NCI-H2227 (cell line): ENCODE data around the gene TBC1D4.
A peak's percentile ranks its signal among the peaks of the same experiment; 100 is the strongest.

Experiments
- DNase-seq: peaks from one replicate; lab custom pipeline; 2025; ENCODE audit not compliant: unreplicated experiment; lab: John Stamatoyannopoulos, UW

TBC1D4 gene

GRCh38 chr13:75418997-75419396 is 63.0 kb downstream of the TBC1D4 start:
- no peak for DNase-seq

DNA sequence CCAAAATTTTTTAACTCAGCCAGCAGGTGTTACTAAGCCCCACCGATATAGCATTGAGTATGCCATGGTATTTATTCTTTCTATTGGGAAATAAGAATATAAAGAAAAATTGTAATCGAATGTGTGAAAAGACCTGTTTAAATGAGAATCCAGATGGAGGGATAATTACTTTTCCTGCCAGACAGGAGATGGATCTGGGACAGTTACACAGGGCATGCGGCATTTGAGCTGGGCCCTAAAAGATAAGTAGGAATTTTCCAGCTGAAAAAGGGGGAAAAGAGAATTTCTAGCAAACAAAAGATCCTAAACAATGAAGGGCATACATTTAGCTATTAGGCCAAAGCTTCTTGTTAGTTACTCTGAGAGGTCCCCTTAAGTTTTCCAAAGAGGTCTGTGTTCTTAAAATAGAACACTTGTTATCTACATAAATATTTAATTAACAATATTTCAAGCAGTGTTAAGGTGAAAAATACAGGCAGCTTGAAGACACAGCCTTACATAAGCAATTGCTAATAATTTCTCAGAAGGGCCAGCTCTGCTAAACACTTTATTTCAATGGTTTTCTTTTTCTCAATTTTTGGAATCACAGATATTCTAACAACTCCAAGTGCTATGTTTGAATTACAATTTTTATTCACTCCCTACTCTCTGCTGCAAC is 63.7 kb downstream of the TBC1D4 start:
- no peak for DNase-seq

- no peak for DNase-seq
Measured at GRCh38 chr13:75417656-75418055, 64.3 kb downstream of the TBC1D4 start.

DNA sequence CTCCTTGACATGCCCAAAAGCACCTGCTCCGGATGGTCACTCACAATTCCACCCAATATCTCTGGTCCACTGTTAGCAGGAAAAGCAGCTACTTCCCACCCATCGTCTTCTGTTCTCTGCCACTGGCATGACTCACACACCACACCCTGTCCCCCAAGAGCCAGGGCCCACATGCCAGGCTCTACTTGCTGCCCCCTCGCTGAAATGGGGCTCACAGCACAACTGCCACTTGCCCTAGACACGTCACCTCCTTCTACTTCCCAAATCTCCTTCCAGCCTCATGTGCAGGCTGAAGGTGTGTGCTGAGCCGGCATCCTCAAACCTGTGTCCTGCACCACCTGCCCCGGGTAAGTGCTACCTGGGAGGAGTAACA is 65.0 kb downstream of the TBC1D4 start:
- DNase-seq: no peak

- DNase-seq: no peak
Measured at GRCh38 chr13:75416327-75417011, 65.5 kb downstream of the TBC1D4 start.

DNA sequence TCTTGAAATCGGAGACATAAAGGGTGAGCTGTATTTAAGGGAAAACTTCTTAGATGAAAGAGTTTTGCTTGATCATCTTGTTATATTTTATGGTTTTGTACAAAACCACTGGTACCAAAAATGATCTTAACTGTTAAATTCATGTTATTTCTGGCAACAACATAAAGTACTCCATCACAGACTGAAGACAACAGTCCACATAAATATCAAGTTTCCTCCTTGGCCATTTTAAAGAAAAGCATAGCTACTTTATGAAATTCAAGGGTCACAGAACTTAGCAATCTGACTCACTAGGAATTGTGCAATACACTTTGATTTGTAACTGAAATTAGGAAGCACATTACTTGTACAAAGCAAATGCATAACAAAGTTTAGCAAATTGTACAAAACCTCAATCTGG is 66.3 kb downstream of the TBC1D4 start:
- no peak for DNase-seq

- no peak for DNase-seq
Measured at GRCh38 chr13:75415171-75415570, 66.8 kb downstream of the TBC1D4 start.

GRCh38 chr13:75414036-75414827 is 67.7 kb downstream of the TBC1D4 start:
- no peak for DNase-seq

- DNase-seq: no peak
Measured at GRCh38 chr13:75411924-75412537, 69.9 kb downstream of the TBC1D4 start.

DNA sequence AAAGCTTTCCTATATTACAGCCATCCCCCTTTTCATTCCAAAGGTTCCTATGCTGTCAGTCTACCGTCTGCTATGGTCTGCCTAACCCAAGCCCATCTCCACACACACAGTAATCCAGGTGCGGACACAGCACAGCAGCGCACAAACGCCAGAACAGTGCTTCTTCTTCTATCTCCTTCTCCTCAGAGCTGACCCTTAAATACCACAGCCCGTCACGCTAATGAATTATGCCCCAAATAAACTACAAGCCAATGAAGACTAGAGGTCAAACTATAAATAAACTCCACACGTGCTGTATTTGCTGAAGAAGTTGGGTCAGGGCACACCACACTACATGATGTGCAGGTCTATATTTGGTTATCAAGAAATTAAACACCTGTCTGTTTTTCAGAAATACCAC is 71.8 kb downstream of the TBC1D4 start:
- DNase-seq: no peak

DNA sequence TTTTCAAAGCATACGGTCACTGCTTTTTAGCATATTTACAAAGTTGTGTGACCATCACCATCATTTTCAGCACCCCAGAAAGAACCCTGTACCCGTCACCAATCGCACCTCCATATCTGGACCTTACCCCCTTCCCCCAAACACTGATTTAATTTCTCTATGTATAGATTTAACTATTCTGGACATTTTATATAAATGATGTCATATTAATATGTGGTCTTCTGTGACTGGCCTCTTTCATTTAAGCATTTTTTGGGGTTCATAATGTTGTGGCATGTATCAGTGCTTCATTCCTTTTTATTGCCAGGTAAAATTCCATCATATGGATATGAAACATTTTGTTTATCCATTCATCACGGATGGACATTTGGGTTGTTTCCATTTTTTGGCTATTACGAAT is 74.0 kb downstream of the TBC1D4 start:
- DNase-seq: no peak

GRCh38 chr13:75407473-75407872 is 74.5 kb downstream of the TBC1D4 start:
- no peak for DNase-seq

GRCh38 chr13:75405976-75406703 is 75.8 kb downstream of the TBC1D4 start:
- DNase-seq: peak; percentile 88

DNA sequence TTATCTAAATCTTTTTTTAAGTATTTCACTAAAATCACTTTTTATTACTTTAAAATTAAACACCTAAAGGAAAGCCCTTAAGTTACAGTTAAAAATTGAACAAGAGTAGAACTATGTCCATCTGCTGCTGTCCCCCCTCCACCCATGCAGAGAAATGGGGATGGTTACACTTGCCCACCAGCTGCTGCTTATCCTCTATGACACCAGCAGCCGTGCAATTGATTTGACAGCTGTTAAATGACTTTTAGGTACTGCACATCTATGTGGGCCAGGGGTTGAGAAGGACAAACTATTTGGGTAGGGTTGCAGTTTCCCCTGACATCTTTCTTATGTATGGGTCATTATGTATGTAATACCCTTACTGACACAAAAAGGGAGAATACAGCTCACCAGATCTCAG is 77.2 kb downstream of the TBC1D4 start:
- DNase-seq: peak; percentile 2

DNA sequence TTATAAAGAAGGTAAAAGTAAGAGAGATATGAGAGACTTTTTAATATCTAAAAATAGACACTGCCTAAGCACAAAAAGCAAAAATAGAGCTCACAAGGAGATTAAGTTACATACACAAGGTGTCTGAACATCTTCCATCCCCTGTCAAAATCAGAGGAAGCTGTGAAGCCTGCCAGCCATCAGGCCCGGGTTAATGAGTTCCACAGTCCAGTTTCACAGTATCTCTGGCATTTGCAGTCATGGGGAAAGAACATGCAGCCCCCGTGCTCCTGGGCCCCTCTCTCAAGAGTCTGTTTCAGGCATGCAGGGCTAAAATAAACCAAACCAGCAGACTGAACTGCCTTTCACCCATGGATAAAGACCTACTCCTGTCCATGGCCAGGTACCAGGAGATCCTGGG is 79.2 kb downstream of the TBC1D4 start:
- DNase-seq: peak; percentile 2

GRCh38 chr13:75400775-75401174 is 81.2 kb downstream of the TBC1D4 start:
- DNase-seq: no peak

- no peak for DNase-seq
Measured at GRCh38 chr13:75399879-75400217, 82.1 kb downstream of the TBC1D4 start.

DNA sequence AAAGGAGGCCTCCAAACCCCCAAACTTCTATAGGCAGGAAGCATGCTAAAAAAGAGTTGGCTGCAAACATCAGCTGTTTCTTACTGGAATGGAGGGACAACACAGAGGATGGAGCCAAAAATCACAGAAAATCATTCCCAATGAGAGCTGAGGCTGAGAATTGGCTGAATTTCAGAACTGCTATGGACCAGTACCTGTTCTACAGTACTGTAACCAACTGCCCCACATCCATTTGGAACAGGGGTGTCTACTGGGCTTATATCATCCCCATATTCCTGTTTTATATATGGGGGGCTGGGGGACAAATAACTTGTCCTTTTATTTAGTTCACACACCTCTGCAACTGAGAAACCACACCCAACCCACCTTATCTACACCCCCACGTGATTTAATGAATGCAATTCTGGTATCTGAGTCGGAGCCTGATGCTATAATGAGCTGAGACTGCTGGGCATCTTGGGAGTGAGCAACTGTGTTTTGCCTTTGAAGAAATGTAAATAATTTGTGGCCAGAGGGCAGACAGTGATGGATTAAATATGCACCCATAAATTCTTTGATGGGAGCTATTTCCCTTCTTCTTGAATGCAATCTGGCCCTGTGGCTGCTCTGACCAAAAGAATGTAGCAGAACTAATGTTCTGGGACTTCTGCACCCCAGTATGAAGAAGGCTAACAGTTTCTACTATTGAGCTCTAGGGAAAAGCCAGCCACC is 82.6 kb downstream of the TBC1D4 start:
- DNase-seq: no peak

GRCh38 chr13:75398072-75398471 is 83.9 kb downstream of the TBC1D4 start:
- no peak for DNase-seq

DNA sequence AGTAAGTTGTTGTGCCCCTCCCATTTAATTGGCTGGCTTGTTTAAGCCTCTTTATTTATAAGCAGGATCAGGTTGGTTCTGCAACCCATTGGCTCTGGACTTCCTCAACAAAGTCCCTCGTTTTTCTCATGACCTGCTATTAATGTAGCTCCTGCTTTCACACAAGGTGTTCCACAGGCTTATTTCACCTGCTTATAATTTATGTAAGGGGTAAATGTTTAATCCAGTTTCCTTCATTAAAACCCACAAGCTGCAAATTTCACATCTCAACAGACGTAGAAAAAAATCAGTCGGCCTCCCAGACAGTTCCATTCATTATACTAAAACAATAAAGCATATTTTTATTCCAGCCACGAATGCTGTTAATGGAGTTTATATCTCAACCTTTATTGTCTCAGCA is 86.1 kb downstream of the TBC1D4 start:
- DNase-seq: no peak

- no peak for DNase-seq
Measured at GRCh38 chr13:75395066-75395465, 86.9 kb downstream of the TBC1D4 start.
